ENCODE results near the gene USP32. TPM values are rescaled to one million over a fixed set of nuclear protein-coding genes. Genes with fewer than 3 reads are reported as not detected.

The USP32 gene
- polyA plus RNA-seq, 3 donors: 10.1 to 26.6 (median 16.6) TPM

- no peak for TF ChIP-seq CTCF (IDR thresholded peaks at IDR 0.05)
- Mint-ChIP-seq H3K9me3 (peaks cover 0 to under 1% (median 0%) of the 10 kb centered on the region in 7 donors), H3K36me3 (no peaks in the 10 kb centered on the region), H3K4me1 (peaks cover 34% of the 10 kb centered on the region), H3K4me3 (peak overlapping the region in 1 of 2 donors; percentile 35), H3K27ac (peak overlapping the region in 2 of 7 donors; percentile 43 to 61), H3K27me3 (ENCODE audit: low read depth in 3 of 3) (peaks cover 0 to 4% (median 2%) of the 10 kb centered on the region in 3 donors)
- Histone ChIP-seq H2AFZ (ENCODE audit: insufficient read depth, low read depth, low read length, poor library complexity, severe bottlenecking) (no peak overlapping the region), H3K9me3 (replicated peaks in 1 of 2; ENCODE audit: control insufficient read depth in 1 of 2, insufficient read depth in 1 of 2, low read length in 2 of 2) (no peaks in the 10 kb centered on the region), H3K27me3 (ENCODE audit: control insufficient read depth in 2 of 2, insufficient read depth in 2 of 2, low read length in 2 of 2) (no peaks in the 10 kb centered on the region), H3K4me2 (replicated peaks; ENCODE audit: extremely low read depth, low read length, poor library complexity, severe bottlenecking) (peak overlapping the region; percentile 22), H3K9ac (ENCODE audit: insufficient read depth, low read length, poor library complexity, severe bottlenecking) (no peak overlapping the region), H3K27ac (ENCODE audit: low read depth in 1 of 2, low read length in 2 of 2) (no peak overlapping the region), H3K79me2 (ENCODE audit: insufficient read depth, low read length) (no peaks in the 10 kb centered on the region), H3K4me1 (ENCODE audit: control insufficient read depth in 1 of 2, insufficient read depth in 2 of 2, low read length in 2 of 2) (peaks cover 14 to 17% of the 10 kb centered on the region in 2 donors), H3K36me3 (replicated peaks in 1 of 2; ENCODE audit: control insufficient read depth in 1 of 2, insufficient read depth in 2 of 2, low read length in 2 of 2) (peaks cover 0 to 6% of the 10 kb centered on the region in 2 donors), H4K20me1 (ENCODE audit: insufficient read depth, low read length) (no peaks in the 10 kb centered on the region), H3K4me3 (replicated peaks in 1 of 3; ENCODE audit: low read depth in 2 of 3, low read length in 3 of 3) (no peak overlapping the region)
- intact Hi-C loops (cut with micrococcal nuclease): loop anchor here in 1 of 2 donors (5.0 to 10.0 kb wide), 2 partner anchors 295 to 402 kb away; partner anchors contain the start of gene CA4
- no CpG with 5 or more reads among the region's 2 CpGs for WGBS (ENCODE audit: insufficient coverage)
- DNase-seq: peak in 1 of 3 donors; percentile 12
These were observed 47.6 kb upstream of the USP32 start for GRCh38 chr17:60439501-60439900.

GRCh38 chr17:60436676-60437075 lies 44.7 kb upstream of the USP32 start:
- H3K27me3 ChIP-seq (ENCODE audit: control insufficient read depth in 2 of 2, insufficient read depth in 2 of 2, low read length in 2 of 2): no peaks in the 10 kb centered on the region
- Mint-ChIP-seq H3K27me3 (ENCODE audit: low read depth in 3 of 3) (peaks cover 0 to 4% (median 2%) of the 10 kb centered on the region in 3 donors), H3K27ac (no peak overlapping the region), H3K4me1 (peaks cover 23% of the 10 kb centered on the region), H3K9me3 (peaks cover 8 to 26% (median 18%) of the 10 kb centered on the region in 7 donors), H3K4me3 (peak overlapping the region in 1 of 2 donors; percentile 37), H3K36me3 (peaks cover 0 to 6% of the 10 kb centered on the region in 2 donors)
- H3K79me2 ChIP-seq (ENCODE audit: insufficient read depth, low read length): no peaks in the 10 kb centered on the region
- peaks cover 7% of the 10 kb centered on the region in 2 donors for H3K4me1 ChIP-seq (ENCODE audit: control insufficient read depth in 1 of 2, insufficient read depth in 2 of 2, low read length in 2 of 2)
- no peak for DNase-seq
- no peak overlapping the region for H3K9ac ChIP-seq (ENCODE audit: insufficient read depth, low read length, poor library complexity, severe bottlenecking)
- H3K4me3 ChIP-seq (replicated peaks in 1 of 3; ENCODE audit: low read depth in 2 of 3, low read length in 3 of 3): no peak overlapping the region
- no peaks in the 10 kb centered on the region for H3K36me3 ChIP-seq (replicated peaks in 1 of 2; ENCODE audit: control insufficient read depth in 1 of 2, insufficient read depth in 2 of 2, low read length in 2 of 2)
- H3K9me3 ChIP-seq (replicated peaks in 1 of 2; ENCODE audit: control insufficient read depth in 1 of 2, insufficient read depth in 1 of 2, low read length in 2 of 2): peaks cover 8 to 10% of the 10 kb centered on the region in 2 donors
- no peak overlapping the region for H3K4me2 ChIP-seq (replicated peaks; ENCODE audit: extremely low read depth, low read length, poor library complexity, severe bottlenecking)
- TF ChIP-seq CTCF (IDR thresholded peaks at IDR 0.05): no peak
- H2AFZ ChIP-seq (ENCODE audit: insufficient read depth, low read depth, low read length, poor library complexity, severe bottlenecking): no peak overlapping the region
- H3K27ac ChIP-seq (ENCODE audit: low read depth in 1 of 2, low read length in 2 of 2): no peak overlapping the region
- intact Hi-C loops (cut with micrococcal nuclease): loop anchor here in 1 of 2 donors (5.0 to 10.0 kb wide), 2 partner anchors 292 to 399 kb away; partner anchors contain the start of gene CA4
- 29% methylated on average over 5 of the region's 5 CpGs for WGBS (ENCODE audit: insufficient coverage)
- no peaks in the 10 kb centered on the region for H4K20me1 ChIP-seq (ENCODE audit: insufficient read depth, low read length)

Data from CD14-positive monocyte (primary cell).